Measurements from ENCODE around the gene BCS1L.

The BCS1L gene

GRCh38 chr2:218694405-218695145, 35.1 kb downstream of the BCS1L start:
- TF ChIP-seq CSDC2 (CRISPR knock-in tag; IDR thresholded peaks at IDR 0.05), result no peak
- no peak for TF ChIP-seq PPARA (CRISPR knock-in tag; IDR thresholded peaks at IDR 0.05; ENCODE audit: borderline replicate concordance)
- no peak for TF ChIP-seq TSHZ2 (CRISPR knock-in tag; IDR thresholded peaks at IDR 0.05)
- TF ChIP-seq ISL1 (CRISPR knock-in tag; IDR thresholded peaks at IDR 0.05), result no peak
- no peak for TF ChIP-seq ZFP3 (CRISPR knock-in tag; IDR thresholded peaks at IDR 0.05)
- no peak for TF ChIP-seq GLIS3 (CRISPR knock-in tag; IDR thresholded peaks at IDR 0.05)
- no peak for TF ChIP-seq ZNF565 (CRISPR knock-in tag; conservative IDR thresholded peaks at IDR 0.05; ENCODE audit: low read depth)
- no peak for TF ChIP-seq CSRNP3 (CRISPR knock-in tag; IDR thresholded peaks at IDR 0.05)
- ATAC-seq, result no peak

- ATAC-seq, result no peak
- TF ChIP-seq ARNTL (CRISPR knock-in tag; IDR thresholded peaks at IDR 0.05; ENCODE audit: borderline replicate concordance, low read depth) (no peak), ZFP3 (CRISPR knock-in tag; IDR thresholded peaks at IDR 0.05) (no peak), ZNF70 (CRISPR knock-in tag; IDR thresholded peaks at IDR 0.05) (no peak), CREB5 (CRISPR knock-in tag; IDR thresholded peaks at IDR 0.05; ENCODE audit: low read depth) (no peak), CSRNP3 (CRISPR knock-in tag; IDR thresholded peaks at IDR 0.05) (no peak), ZNF565 (CRISPR knock-in tag; conservative IDR thresholded peaks at IDR 0.05; ENCODE audit: low read depth) (no peak), ZFP30 (CRISPR knock-in tag; IDR thresholded peaks at IDR 0.05) (no peak), PATZ1 (CRISPR knock-in tag; IDR thresholded peaks at IDR 0.05; ENCODE audit: borderline replicate concordance) (no peak), POU6F1 (CRISPR knock-in tag; IDR thresholded peaks at IDR 0.05; ENCODE audit: borderline replicate concordance, low read depth) (no peak), ZC3H10 (CRISPR knock-in tag; IDR thresholded peaks at IDR 0.05) (no peak), TCF4 (CRISPR knock-in tag; IDR thresholded peaks at IDR 0.05; ENCODE audit: borderline replicate concordance) (no peak), BACH2 (CRISPR knock-in tag; IDR thresholded peaks at IDR 0.05; ENCODE audit: borderline replicate concordance) (no peak), GLIS3 (CRISPR knock-in tag; IDR thresholded peaks at IDR 0.05) (no peak), TSHZ2 (CRISPR knock-in tag; IDR thresholded peaks at IDR 0.05) (no peak), ISL1 (CRISPR knock-in tag; IDR thresholded peaks at IDR 0.05) (no peak), TOX (CRISPR knock-in tag; IDR thresholded peaks at IDR 0.05; ENCODE audit: borderline replicate concordance) (no peak)
Measured at GRCh38 chr2:218698885-218699284, 39.4 kb downstream of the BCS1L start.
